Right kidney (tissue), 1 donor: ENCODE measurements around the gene BCCIP.

Experiments used
- DNase-seq: peaks from one replicate; pipeline ENCODE4 v3.0.0-alpha.2; 2016

The BCCIP gene

DNA sequence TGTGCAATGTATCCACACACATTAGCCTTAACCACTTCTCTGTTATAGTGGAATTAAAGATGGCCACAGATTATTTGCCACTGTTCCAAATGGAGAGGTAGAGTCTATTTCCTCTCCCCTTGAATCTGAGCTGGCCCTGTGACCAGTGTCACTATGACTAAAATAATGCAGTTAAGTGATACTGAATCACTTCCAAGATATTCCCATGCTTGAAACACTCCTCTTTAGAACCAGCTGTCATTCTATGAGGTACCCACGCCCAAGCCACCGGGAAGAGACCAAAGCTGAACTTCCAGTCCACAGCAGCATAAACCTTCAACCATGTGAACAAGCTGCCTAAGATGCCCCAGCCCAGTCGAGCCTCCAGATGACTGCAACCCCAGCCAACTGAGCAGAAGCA, 59.9 kb downstream of the BCCIP start:
- no peak for DNase-seq
